HEK293 (cell line): ENCODE results near the gene BECN2.

Experiments
- GLI2 ChIP-seq: fragments of 450-650 bp; formaldehyde crosslinking; IDR thresholded peaks from 2 replicates; pipeline ENCODE4; 2017; ENCODE audit warnings: missing biosample characterization, missing genetic modification characterization, low read depth, borderline replicate concordance
- KLF1 ChIP-seq: fragments of 450-650 bp; formaldehyde crosslinking; IDR thresholded peaks from 2 replicates; pipeline ENCODE4 v1.5.1; 2016; ENCODE audit warnings: missing biosample characterization, missing genetic modification characterization
- MYNN ChIP-seq: fragments of 450-650 bp; formaldehyde crosslinking; IDR thresholded peaks from 2 replicates; pipeline ENCODE4 v1.5.1; 2016; ENCODE audit warnings: missing biosample characterization, missing genetic modification characterization, borderline replicate concordance
- REST ChIP-seq: fragments of 450-650 bp; formaldehyde crosslinking; IDR thresholded peaks from 2 replicates; pipeline ENCODE4 v1.5.1; 2016; ENCODE audit warnings: missing biosample characterization, missing genetic modification characterization
- TCF7L2 ChIP-seq: IDR thresholded peaks from 2 replicates; pipeline ENCODE4 v1.6.1; 2011; ENCODE audit warnings: low read depth, mild to moderate bottlenecking, inconsistent platforms, low read length, moderate library complexity, borderline replicate concordance
- ZBTB1 ChIP-seq: fragments of 450-650 bp; formaldehyde crosslinking; IDR thresholded peaks from 2 replicates; pipeline ENCODE4 v1.5.1; 2016; ENCODE audit warnings: missing biosample characterization, missing genetic modification characterization
- ZNF530 ChIP-seq: fragments of 450-650 bp; formaldehyde crosslinking; IDR thresholded peaks from 2 replicates; pipeline ENCODE4 v1.5.1; 2016; ENCODE audit warnings: low read depth, missing biosample characterization, missing genetic modification characterization
- ZNF571 ChIP-seq: fragments of 450-650 bp; formaldehyde crosslinking; IDR thresholded peaks from 2 replicates; pipeline ENCODE4 v1.5.0; 2017; ENCODE audit warnings: missing biosample characterization, missing genetic modification characterization
- ZNF785 ChIP-seq: fragments of 450-650 bp; formaldehyde crosslinking; IDR thresholded peaks from 2 replicates; pipeline ENCODE4 v1.5.1; 2016; ENCODE audit warnings: missing biosample characterization, missing genetic modification characterization
- TF ChIP-seq, protein P1 (sequence below): fragments of 450-650 bp; formaldehyde crosslinking; IDR thresholded peaks from 2 replicates; pipeline ENCODE4 v1.5.1; 2016; ENCODE audit warnings: missing biosample characterization, missing genetic modification characterization
- TF ChIP-seq, protein P2 (sequence below): fragments of 450-650 bp; formaldehyde crosslinking; IDR thresholded peaks from 2 replicates; pipeline ENCODE4 v1.5.1; 2016; ENCODE audit warnings: missing biosample characterization, missing genetic modification characterization

DNA sequence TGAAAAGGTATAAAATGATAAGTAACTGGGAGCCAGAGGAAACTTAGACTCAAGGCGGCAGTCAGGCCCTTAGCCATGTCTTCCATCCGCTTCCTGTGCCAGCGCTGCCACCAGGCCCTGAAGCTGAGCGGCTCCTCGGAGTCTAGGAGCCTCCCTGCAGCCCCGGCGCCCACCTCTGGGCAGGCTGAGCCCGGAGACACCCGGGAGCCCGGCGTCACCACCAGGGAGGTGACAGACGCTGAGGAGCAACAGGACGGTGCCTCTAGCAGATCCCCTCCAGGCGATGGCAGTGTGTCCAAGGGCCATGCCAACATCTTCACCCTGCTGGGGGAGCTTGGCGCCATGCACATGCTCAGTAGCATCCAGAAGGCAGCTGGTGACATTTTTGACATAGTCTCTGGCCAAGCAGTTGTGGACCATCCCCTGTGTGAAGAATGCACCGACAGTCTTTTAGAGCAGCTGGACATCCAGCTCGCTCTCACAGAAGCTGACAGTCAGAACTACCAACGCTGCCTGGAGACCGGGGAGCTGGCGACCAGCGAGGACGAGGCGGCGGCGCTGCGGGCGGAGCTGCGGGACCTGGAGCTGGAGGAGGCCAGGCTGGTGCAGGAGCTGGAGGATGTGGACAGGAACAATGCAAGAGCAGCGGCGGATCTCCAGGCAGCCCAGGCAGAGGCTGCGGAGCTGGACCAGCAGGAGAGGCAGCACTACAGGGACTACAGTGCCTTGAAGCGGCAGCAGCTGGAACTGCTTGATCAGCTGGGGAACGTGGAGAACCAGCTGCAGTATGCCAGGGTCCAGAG lies at the start of gene BECN2:
- TF ChIP-seq TCF7L2: no peak
- TF ChIP-seq ZBTB1 (tag by site-specific recombination): no peak
- TF ChIP-seq, protein P1, sequence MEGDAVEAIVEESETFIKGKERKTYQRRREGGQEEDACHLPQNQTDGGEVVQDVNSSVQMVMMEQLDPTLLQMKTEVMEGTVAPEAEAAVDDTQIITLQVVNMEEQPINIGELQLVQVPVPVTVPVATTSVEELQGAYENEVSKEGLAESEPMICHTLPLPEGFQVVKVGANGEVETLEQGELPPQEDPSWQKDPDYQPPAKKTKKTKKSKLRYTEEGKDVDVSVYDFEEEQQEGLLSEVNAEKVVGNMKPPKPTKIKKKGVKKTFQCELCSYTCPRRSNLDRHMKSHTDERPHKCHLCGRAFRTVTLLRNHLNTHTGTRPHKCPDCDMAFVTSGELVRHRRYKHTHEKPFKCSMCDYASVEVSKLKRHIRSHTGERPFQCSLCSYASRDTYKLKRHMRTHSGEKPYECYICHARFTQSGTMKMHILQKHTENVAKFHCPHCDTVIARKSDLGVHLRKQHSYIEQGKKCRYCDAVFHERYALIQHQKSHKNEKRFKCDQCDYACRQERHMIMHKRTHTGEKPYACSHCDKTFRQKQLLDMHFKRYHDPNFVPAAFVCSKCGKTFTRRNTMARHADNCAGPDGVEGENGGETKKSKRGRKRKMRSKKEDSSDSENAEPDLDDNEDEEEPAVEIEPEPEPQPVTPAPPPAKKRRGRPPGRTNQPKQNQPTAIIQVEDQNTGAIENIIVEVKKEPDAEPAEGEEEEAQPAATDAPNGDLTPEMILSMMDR (tag by site-specific recombination): no peak
- TF ChIP-seq ZNF571: no peak
- TF ChIP-seq REST (tag by site-specific recombination): no peak
- no peak for TF ChIP-seq ZNF530 (tag by site-specific recombination)
- TF ChIP-seq, protein P2, sequence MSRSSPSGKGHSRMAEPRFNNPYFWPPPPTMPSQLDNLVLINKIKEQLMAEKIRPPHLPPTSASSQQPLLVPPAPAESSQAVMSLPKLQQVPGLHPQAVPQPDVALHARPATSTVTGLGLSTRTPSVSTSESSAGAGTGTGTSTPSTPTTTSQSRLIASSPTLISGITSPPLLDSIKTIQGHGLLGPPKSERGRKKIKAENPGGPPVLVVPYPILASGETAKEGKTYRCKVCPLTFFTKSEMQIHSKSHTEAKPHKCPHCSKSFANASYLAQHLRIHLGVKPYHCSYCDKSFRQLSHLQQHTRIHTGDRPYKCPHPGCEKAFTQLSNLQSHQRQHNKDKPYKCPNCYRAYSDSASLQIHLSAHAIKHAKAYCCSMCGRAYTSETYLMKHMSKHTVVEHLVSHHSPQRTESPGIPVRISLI: no peak
- TF ChIP-seq KLF1 (tag by site-specific recombination): no peak
- no peak for TF ChIP-seq MYNN
- no peak for TF ChIP-seq GLI2 (tag by site-specific recombination)
- TF ChIP-seq ZNF785 (tag by site-specific recombination): no peak
